ENCODE measurements around the gene OXNAD1. TPM values are rescaled to one million over a fixed set of nuclear protein-coding genes. Genes with fewer than 3 reads are reported as not detected.
"Not testable (repeated sequence)": the region's sequence is repeated elsewhere in the genome, so short reads cannot be mapped to it uniquely, and the experiment has no call there.

The OXNAD1 gene
- total RNA-seq, 6 experiments from 2014 or later = 8.1 to 27.2 (median 16.2) TPM

GRCh38 chr3:16305111-16305541 is 40.1 kb downstream of the OXNAD1 start:
- Histone ChIP-seq H3K4me1 (peaks cover 0 to 27% (median 10%) of the 10 kb centered on the region in 4 donors), H3K9me3 (no peaks in the 10 kb centered on the region), H3K36me3 (peaks cover 0 to 13% (median 4%) of the 10 kb centered on the region in 4 donors), H3K27me3 (no peaks in the 10 kb centered on the region), H3K4me3 (no peak overlapping the region), H3K27ac (peak overlapping the region in 1 of 3 donors; percentile 25)
- 31% methylated on average over 4 of the region's 7 CpGs for WGBS (ENCODE audit: insufficient coverage, low coverage, low lambda C conversion rate, missing lambda C conversion rate)
- intact Hi-C loops (cut with DNase I) = no loop called here
- peak; percentile 97 to 99 (median 97) for ATAC-seq
- DNase-seq = peak; percentile 85 to 91 (median 85)
- TF ChIP-seq POLR2A (IDR thresholded peaks at IDR 0.05) (no peak), CTCF (IDR thresholded peaks at IDR 0.05) (no peak)

- Histone ChIP-seq H3K27me3 (no peaks in the 10 kb centered on the region), H3K9me3 (no peaks in the 10 kb centered on the region), H3K36me3 (peaks cover 0 to 1% (median 0%) of the 10 kb centered on the region in 4 donors), H3K4me3 (no peak overlapping the region), H3K27ac (no peak overlapping the region), H3K4me1 (peaks cover 0 to 40% (median 15%) of the 10 kb centered on the region in 4 donors)
- TF ChIP-seq CTCF (IDR thresholded peaks at IDR 0.05) (no peak), POLR2A (IDR thresholded peaks at IDR 0.05) (no peak)
- intact Hi-C loops (cut with DNase I) = no loop called here
- DNase-seq = no peak
- ATAC-seq = no peak
- WGBS (ENCODE audit: insufficient coverage, low coverage, low lambda C conversion rate, missing lambda C conversion rate) = 76% methylated on average over 5 of the region's 5 CpGs
These were observed 43.0 kb downstream of the OXNAD1 start for GRCh38 chr3:16307832-16308531.

GRCh38 chr3:16308727-16309126 is 43.7 kb downstream of the OXNAD1 start:
- 92% methylated on average over 1 of the region's 1 CpG for WGBS (ENCODE audit: insufficient coverage, low coverage, low lambda C conversion rate, missing lambda C conversion rate)
- peaks cover 0 to 34% (median 15%) of the 10 kb centered on the region in 4 donors for H3K4me1 ChIP-seq
- intact Hi-C loops (cut with DNase I) = no loop called here
- H3K27ac ChIP-seq = no peak overlapping the region
- no peaks in the 10 kb centered on the region for H3K9me3 ChIP-seq
- ATAC-seq (no peak), DNase-seq (no peak)
- H3K36me3 ChIP-seq = peaks cover 0 to 5% (median under 1%) of the 10 kb centered on the region in 4 donors
- H3K4me3 ChIP-seq = no peak overlapping the region
- TF ChIP-seq CTCF (IDR thresholded peaks at IDR 0.05) (no peak), POLR2A (IDR thresholded peaks at IDR 0.05) (no peak)
- H3K27me3 ChIP-seq = no peaks in the 10 kb centered on the region

- peaks cover 0 to 9% (median 2%) of the 10 kb centered on the region in 4 donors for H3K36me3 ChIP-seq
- ATAC-seq = peak in 1 of 4 donors; percentile 16
- no peak for DNase-seq
- H3K27me3 ChIP-seq = no peaks in the 10 kb centered on the region
- no peak overlapping the region for H3K27ac ChIP-seq
- H3K4me1 ChIP-seq = peaks cover 0 to 26% (median 12%) of the 10 kb centered on the region in 4 donors
- no peaks in the 10 kb centered on the region for H3K9me3 ChIP-seq
- TF ChIP-seq POLR2A (IDR thresholded peaks at IDR 0.05) = no peak
- no peak for TF ChIP-seq CTCF (IDR thresholded peaks at IDR 0.05)
- WGBS (ENCODE audit: insufficient coverage, low coverage, low lambda C conversion rate, missing lambda C conversion rate) = 63% methylated on average over 2 of the region's 2 CpGs
- intact Hi-C loops (cut with DNase I) = no loop called here
- H3K4me3 ChIP-seq = no peak overlapping the region
These were observed 44.5 kb downstream of the OXNAD1 start for GRCh38 chr3:16309558-16309957.

GRCh38 chr3:16310486-16310885 is 45.5 kb downstream of the OXNAD1 start:
- H3K9me3 ChIP-seq; DNase-seq; intact Hi-C loops (cut with DNase I); H3K4me3 ChIP-seq; H3K27ac ChIP-seq; H3K27me3 ChIP-seq; ATAC-seq: not testable (repeated sequence)
- peaks cover 0 to 17% (median 7%) of the 10 kb centered on the region in 4 donors for H3K4me1 ChIP-seq
- WGBS (ENCODE audit: insufficient coverage, low coverage, low lambda C conversion rate, missing lambda C conversion rate) = 100% methylated on average over 3 of the region's 7 CpGs
- peaks cover 0 to 13% (median 4%) of the 10 kb centered on the region in 4 donors for H3K36me3 ChIP-seq

Data from right lobe of liver (tissue), 6 donors.